Sigmoid colon (tissue), 7 donors: ENCODE data around the gene FMNL3. TPM values are rescaled to one million over a fixed set of nuclear protein-coding genes. Genes with fewer than 3 reads are reported as not detected.

Source experiments
- DNase-seq: peaks from one replicate; pipeline ENCODE4 v3.0.0-alpha.2; 2019
- H3K27ac ChIP-seq, 4 donors: fragments of 200-600 bp; sonication (generic); one replicate each; pipeline ENCODE4 v1.5.1; 2016 to 2019; ENCODE audit warnings: mild to moderate bottlenecking in 1 of 4
- H3K27me3 ChIP-seq, 3 donors: fragments of 200-600 bp; sonication (generic); one replicate each; pipeline ENCODE4 v1.5.1; 2019; ENCODE audit warnings: mild to moderate bottlenecking in 1 of 3
- H3K36me3 ChIP-seq, 4 donors: fragments of 200-600 bp; sonication (generic); one replicate each; pipeline ENCODE4 v1.5.1; 2016 to 2019
- H3K4me1 ChIP-seq, 4 donors: fragments of 200-600 bp; sonication (generic); one replicate each; pipeline ENCODE4 v1.5.1; 2017 to 2019
- H3K4me3 ChIP-seq, 4 donors: fragments of 200-600 bp; sonication (generic); one replicate each; pipeline ENCODE4 v1.5.1; 2017 to 2019; ENCODE audit warnings: mild to moderate bottlenecking in 2 of 4, moderate library complexity in 1 of 4
- H3K9me3 ChIP-seq, 4 donors: fragments of 200-600 bp in 3 of 4; sonication (generic) in 3 of 4; one replicate each; pipeline versions ENCODE4 v1.5.1 to v1.6.1; 2013 to 2019
- EP300 ChIP-seq, 4 donors: sonication (generic); formaldehyde crosslinking; IDR thresholded peaks; one replicate each; pipeline ENCODE4 v1.6.1; 2017; ENCODE audit warnings: antibody characterized with exemption in 4 of 4
- POLR2A ChIP-seq, 2 donors: fragments of 450-650 bp; IDR thresholded peaks; one replicate each; pipeline ENCODE4 v1.6.1; 2016; ENCODE audit warnings: antibody characterized with exemption in 2 of 2, mild to moderate bottlenecking in 2 of 2, moderate library complexity in 2 of 2
- POLR2AphosphoS5 ChIP-seq, 4 donors: sonication (generic); formaldehyde crosslinking; IDR thresholded peaks; one replicate each; pipeline ENCODE4 v1.6.1; 2017; ENCODE audit warnings: antibody characterized with exemption in 4 of 4
- WGBS, 2 donors: extraction: QIAGEN DNeasy Blood & Tissue Kit; methylation state at CpG; one replicate each; pipeline ENCODE4 v1.1.7; 2013; 5-methylcytosine and 5-hydroxymethylcytosine counted together
- intact Hi-C: fragments of 100-400 bp; cut with DNase I; formaldehyde crosslinking; loops from one replicate; pipeline ENCODE4 v1.15.1; 2023
- polyA plus RNA-seq, 3 donors: library from polyadenylated mRNA; stranded (reverse); fragments of 200-250 nt; gene quantifications; one replicate each; pipeline ENCODE4 v1.2.3, GENCODE V29; 2013
- total RNA-seq, 4 donors: library from RNA; depleted of rRNA; stranded (reverse); fragments of >200 nt; gene quantifications; one replicate each; pipeline ENCODE4 v1.1.0, GENCODE V29; 2016
- TF ChIP-seq, protein P1 (sequence below), 4 experiments: fragments of 450-650 bp in 3 of 4; fragments of 200-600 bp in 1 of 4; IDR thresholded peaks; one replicate each; pipeline ENCODE4 v1.5.1; 2016 to 2019; ENCODE audit warnings: antibody characterized with exemption in 4 of 4, mild to moderate bottlenecking in 3 of 4, moderate library complexity in 2 of 4
- donor health status: healthy with polysubstance abuse.
- donor health status: Bipolar disorder and iron deficiency.
- donor health status: healthy.

Gene FMNL3
- total and polyA plus RNA-seq, 7 donors: 1.8 to 12.2 (median 9.8) TPM

DNA sequence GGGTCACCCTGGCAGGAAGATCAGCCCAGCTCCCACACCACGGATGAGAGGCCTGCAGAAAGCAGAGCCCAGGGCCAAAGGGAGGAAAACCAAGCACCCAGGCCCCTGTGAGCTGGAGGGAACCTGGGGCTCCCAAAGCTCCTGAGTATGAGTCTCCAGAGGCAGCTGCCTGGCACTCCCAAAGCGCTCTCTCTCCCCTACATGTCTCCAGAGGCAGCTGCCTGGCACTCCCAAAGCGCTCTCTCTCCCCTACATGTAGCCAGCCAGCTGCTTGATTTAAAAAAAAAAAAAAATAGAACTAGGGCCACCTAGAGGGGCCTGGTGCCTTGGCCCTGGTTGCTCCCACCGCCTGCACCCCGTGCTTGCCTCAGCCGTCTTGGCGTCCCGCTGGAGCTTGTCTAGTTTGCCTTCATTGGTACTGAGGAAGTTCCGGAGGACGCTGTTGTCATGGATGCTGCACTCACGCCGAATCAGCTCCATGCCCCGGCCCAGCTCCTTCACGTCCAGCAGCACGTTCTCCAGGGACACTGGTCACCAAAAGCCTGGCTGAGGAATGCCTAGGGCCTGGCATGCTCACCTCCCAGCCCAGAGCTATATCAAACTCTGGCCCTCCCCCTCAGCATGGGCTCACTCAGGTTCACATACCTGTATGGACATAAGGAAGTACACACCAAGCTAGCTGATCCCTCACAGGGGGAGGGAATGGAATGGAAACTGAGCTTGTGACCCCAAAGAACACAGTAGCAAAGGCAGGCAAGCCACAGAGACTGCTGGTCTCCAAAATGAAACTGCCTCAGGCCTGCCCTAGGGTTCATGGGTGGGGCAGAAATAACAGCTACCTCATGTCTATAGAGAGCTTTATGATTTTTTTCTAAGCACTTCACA is 59.1 kb downstream of the FMNL3 start:
- peaks cover 12 to 77% (median 20%) of the 10 kb centered on the region in 4 donors for H3K36me3 ChIP-seq
- peaks cover 0 to 22% (median 10%) of the 10 kb centered on the region in 4 donors for H3K4me1 ChIP-seq
- peak overlapping the region in 3 of 4 donors; percentile 4 to 40 (median 19) for H3K27ac ChIP-seq
- H3K4me3 ChIP-seq: no peak overlapping the region
- no peak for DNase-seq
- WGBS, 2 donors: 84 to 88% methylated on average over 15 of the region's 15 CpGs
- TF ChIP-seq, protein P1, sequence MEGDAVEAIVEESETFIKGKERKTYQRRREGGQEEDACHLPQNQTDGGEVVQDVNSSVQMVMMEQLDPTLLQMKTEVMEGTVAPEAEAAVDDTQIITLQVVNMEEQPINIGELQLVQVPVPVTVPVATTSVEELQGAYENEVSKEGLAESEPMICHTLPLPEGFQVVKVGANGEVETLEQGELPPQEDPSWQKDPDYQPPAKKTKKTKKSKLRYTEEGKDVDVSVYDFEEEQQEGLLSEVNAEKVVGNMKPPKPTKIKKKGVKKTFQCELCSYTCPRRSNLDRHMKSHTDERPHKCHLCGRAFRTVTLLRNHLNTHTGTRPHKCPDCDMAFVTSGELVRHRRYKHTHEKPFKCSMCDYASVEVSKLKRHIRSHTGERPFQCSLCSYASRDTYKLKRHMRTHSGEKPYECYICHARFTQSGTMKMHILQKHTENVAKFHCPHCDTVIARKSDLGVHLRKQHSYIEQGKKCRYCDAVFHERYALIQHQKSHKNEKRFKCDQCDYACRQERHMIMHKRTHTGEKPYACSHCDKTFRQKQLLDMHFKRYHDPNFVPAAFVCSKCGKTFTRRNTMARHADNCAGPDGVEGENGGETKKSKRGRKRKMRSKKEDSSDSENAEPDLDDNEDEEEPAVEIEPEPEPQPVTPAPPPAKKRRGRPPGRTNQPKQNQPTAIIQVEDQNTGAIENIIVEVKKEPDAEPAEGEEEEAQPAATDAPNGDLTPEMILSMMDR (IDR thresholded peaks at IDR 0.05): no peak
- TF ChIP-seq POLR2A (IDR thresholded peaks at IDR 0.05) (no peak), POLR2AphosphoS5 (IDR thresholded peaks at IDR 0.05) (no peak), EP300 (IDR thresholded peaks at IDR 0.05) (no peak)
- H3K9me3 ChIP-seq: no peaks in the 10 kb centered on the region
- no peaks in the 10 kb centered on the region for H3K27me3 ChIP-seq
- intact Hi-C loops: no loop called here

DNA sequence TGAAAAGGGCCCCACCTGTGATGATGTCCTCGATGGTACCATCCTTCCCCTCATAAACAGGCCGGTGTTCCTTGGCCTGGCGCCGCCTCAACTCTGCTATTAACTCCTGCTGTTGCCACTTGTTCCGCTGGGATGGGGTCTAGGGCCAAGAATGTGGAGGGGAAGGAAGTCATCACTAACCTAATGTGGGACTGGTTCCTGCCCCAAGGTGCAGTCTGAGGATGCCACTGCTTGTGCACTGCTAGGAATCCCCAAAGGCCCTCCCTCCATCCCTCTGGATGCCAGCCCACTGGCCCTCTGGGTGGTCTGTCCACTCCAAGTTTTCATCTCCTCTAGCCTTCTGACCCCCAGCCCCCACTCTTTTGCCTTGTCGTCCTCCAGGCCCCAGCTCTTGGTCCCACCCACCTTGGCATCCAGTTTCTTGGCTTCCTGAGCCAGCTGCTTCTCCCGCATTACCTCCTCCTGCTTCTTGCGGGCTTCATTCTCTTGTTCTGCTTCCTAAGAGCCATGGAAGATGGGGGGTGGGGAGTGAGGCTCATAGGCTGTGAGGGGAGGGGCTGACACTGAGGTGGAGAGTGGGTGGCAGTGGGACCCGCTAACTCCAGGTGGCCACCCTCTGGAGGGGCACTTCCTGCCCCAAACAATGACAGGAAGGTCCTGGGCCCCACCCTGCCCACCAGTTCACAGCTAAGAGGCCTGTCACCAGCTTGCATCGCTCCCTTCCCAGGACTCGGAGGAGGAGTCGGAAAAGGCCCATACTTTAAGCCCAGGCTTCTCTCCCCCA is 60.1 kb downstream of the FMNL3 start:
- peaks cover 12 to 80% (median 23%) of the 10 kb centered on the region in 4 donors for H3K36me3 ChIP-seq
- TF ChIP-seq, protein P1 (IDR thresholded peaks at IDR 0.05): no peak
- TF ChIP-seq EP300 (IDR thresholded peaks at IDR 0.05): no peak
- TF ChIP-seq POLR2A (IDR thresholded peaks at IDR 0.05): no peak
- TF ChIP-seq POLR2AphosphoS5 (IDR thresholded peaks at IDR 0.05): no peak
- peak overlapping the region in 3 of 4 donors; percentile 4 to 40 (median 19) for H3K27ac ChIP-seq
- peaks cover 0 to 22% (median 10%) of the 10 kb centered on the region in 4 donors for H3K4me1 ChIP-seq
- H3K27me3 ChIP-seq: no peaks in the 10 kb centered on the region
- H3K9me3 ChIP-seq: no peaks in the 10 kb centered on the region
- H3K4me3 ChIP-seq: no peak overlapping the region
- intact Hi-C loops: no loop called here
- no peak for DNase-seq
- 87 to 88% methylated on average over 12 of the region's 12 CpGs for WGBS, 2 donors

DNA sequence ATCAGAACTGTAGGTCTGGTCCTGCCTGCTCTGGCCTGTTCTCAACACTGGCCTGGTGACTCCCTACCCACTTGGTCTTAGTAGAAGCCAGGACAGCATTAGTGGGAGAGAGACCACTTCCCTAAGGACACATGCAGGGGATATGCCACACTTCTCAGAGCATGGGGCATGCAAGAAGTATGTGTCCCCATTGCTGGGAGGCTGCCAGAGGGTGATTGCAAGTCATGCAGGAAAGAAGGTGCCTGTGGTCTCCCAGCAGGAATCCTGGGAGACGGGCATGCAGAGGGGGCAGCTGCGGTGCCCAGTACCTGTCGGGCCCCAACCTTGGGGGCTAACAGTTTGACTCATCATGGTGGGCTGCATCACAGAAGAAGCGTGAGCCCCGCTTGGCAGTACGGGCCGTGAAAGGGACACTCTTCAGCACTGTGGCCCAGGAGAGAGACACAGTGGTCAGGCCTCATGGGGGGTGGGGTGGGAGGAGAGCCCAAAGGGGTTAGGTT is 60.8 kb downstream of the FMNL3 start:
- peaks cover 12 to 80% (median 23%) of the 10 kb centered on the region in 4 donors for H3K36me3 ChIP-seq
- WGBS, 2 donors: 96% methylated on average over 7 of the region's 7 CpGs
- no peaks in the 10 kb centered on the region for H3K9me3 ChIP-seq
- no peaks in the 10 kb centered on the region for H3K27me3 ChIP-seq
- H3K27ac ChIP-seq: no peak overlapping the region
- no peak for DNase-seq
- H3K4me1 ChIP-seq: peaks cover 0 to 22% (median 10%) of the 10 kb centered on the region in 4 donors
- TF ChIP-seq POLR2A (IDR thresholded peaks at IDR 0.05): no peak
- no peak for TF ChIP-seq EP300 (IDR thresholded peaks at IDR 0.05)
- TF ChIP-seq, protein P1 (IDR thresholded peaks at IDR 0.05): no peak
- no peak for TF ChIP-seq POLR2AphosphoS5 (IDR thresholded peaks at IDR 0.05)
- H3K4me3 ChIP-seq: no peak overlapping the region
- intact Hi-C loops: no loop called here

DNA sequence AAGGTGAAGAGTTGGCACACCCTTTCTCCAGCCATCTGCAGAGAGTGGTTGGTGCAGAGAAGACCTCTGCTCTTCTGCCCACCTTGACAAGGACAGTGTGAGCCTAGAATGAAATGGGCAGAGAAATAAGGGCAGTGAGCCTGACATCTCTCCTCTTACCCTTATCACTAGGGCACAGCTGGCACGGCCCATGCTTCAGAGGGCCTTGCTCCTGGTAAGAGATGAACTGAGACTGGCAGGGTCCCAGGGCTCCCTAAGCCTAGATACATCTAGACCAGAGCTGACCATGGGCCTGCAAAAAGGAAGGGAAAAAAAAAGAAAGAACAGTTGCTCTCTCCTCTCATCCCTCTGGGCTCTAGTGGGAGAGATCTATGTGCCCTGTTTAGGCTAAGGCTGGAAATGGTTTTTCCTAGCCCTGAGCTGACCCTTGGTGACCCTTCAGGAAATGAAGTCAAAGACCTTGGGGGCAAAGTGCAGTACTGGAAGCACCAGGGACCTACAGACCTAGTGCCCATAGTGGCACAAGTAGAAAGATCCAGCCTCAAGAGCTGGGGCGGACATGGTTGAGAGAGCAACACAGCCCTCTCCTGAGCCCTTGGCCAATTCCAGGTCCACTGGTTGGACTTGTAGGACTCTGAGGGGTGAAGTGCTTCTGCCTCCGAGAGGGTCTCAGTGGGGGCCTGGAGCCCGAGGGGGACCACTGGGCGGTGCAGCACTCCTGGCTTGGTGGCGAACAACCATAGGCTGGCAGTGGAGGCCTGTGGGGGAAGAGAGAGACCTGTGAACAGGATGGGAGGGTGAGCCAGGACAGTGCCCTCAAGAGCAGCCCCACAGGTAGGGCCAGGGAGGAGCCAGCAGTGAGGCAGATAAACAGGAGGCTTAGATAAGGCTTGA is 61.8 kb downstream of the FMNL3 start:
- H3K4me1 ChIP-seq: peaks cover 0 to 22% (median 10%) of the 10 kb centered on the region in 4 donors
- H3K9me3 ChIP-seq: no peaks in the 10 kb centered on the region
- intact Hi-C loops: loop anchor here (2.0 kb wide), 1 partner anchor 27 kb away; no protein-coding TSS in a partner anchor
- no peak for DNase-seq
- no peak overlapping the region for H3K4me3 ChIP-seq
- TF ChIP-seq EP300 (IDR thresholded peaks at IDR 0.05) (no peak), POLR2A (IDR thresholded peaks at IDR 0.05) (no peak)
- TF ChIP-seq, protein P1 (IDR thresholded peaks at IDR 0.05): no peak
- H3K36me3 ChIP-seq: peaks cover 12 to 80% (median 21%) of the 10 kb centered on the region in 4 donors
- H3K27ac ChIP-seq: no peak overlapping the region
- H3K27me3 ChIP-seq: no peaks in the 10 kb centered on the region
- WGBS, 2 donors: 93 to 94% methylated on average over 6 of the region's 6 CpGs
